T47D (cell line): ENCODE data around the gene ZNF644.

Experiments
- DNase-seq, 2 experiments: peaks; one replicate each; pipeline versions ENCODE4 v3.0.0 to v3.0.0-alpha.2; 2011 to 2012; ENCODE audit warnings: low read depth in 1 of 2, low spot score in 1 of 2
- JUND ChIP-seq: IDR thresholded peaks from 2 replicates; pipeline ENCODE4 v1.6.1; 2012; ENCODE audit warnings: low read depth
- in situ Hi-C: cut with HindIII; loops from 2 replicates; pipeline ENCODE4 v1.10.0; 2016; ENCODE audit warnings: low sequenced_read_pairs, low pct_unique_long_range_greater_than_20kb

ZNF644 gene

DNA sequence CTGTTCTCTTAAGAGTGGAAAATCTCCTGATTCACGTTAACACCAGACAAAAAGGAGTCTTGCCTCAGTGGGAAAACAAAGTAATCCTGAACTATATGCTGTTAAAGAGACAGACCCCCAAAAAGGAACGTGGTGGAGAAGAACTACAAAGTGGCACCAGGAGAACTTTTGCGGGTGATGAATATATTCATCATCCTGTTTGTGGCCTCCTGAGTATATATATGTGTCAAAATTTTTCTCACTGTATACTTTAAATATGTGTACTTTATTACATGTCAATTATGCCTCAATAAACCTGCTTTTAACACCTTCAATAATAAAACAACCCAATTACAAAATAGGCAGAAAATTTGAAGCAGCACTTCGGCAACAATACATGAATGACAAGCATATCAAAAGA, 31.1 kb downstream of the ZNF644 start:
- in situ Hi-C loops = no loop called here
- TF ChIP-seq JUND = no peak
- DNase-seq = no peak

DNA sequence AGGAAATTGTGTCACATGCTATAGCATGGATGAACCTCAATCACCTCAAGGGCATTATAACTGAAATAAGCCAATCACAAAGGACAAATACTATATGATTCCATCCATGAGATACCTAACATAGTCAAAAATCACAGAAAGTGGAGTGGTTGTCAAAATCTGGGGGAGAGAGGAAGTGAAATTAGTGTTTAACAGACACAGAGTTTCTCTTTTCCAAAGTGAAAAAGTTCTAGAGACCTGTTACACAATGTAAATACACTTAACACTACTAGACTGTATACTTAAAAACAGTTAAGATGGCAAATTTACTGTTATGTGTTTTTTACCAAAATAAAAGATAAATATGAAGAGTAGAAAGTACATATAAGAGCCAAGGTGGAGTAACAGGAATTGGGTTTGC, 31.8 kb downstream of the ZNF644 start:
- DNase-seq = no peak
- in situ Hi-C loops = no loop called here
- TF ChIP-seq JUND = no peak

DNA sequence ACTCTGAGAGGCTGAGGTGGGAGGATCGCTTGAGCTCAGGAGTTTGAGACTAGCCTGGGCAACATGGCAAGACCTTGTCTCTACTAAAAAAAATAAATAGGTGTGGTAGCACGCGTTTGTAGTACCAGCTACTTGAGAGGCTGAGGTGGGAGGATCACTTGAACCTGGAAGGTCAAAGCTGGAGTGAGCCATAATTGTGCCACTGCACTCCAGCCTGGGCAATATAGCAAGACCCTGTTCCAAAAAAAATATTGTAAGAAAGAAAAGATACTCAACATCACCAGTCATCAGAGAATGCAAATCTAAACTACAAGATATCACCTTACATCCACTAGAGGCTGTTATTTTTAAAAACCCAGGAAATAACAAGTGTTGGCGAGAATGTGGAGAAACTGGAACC, 32.5 kb downstream of the ZNF644 start:
- no peak for TF ChIP-seq JUND
- in situ Hi-C loops = no loop called here
- no peak for DNase-seq

DNA sequence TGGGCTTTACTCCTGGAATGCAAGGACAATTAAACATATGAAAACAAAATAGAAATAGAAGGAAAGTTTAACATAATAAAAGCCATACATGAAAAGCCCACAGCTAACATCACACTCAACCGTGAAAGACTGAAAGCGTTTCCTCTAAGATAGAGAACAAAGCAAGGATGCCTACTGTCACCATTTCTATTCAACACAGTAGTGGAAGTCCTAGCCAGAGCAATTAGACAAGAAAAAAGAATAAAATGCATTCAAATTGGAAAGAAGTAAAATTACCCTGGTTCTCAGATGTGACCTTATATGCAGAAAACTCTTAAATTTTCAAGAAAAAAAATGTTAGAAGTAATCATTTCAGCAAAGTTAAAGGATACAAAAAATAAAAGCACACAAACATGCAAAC, 34.0 kb downstream of the ZNF644 start:
- in situ Hi-C loops = no loop called here
- no peak for TF ChIP-seq JUND

DNA sequence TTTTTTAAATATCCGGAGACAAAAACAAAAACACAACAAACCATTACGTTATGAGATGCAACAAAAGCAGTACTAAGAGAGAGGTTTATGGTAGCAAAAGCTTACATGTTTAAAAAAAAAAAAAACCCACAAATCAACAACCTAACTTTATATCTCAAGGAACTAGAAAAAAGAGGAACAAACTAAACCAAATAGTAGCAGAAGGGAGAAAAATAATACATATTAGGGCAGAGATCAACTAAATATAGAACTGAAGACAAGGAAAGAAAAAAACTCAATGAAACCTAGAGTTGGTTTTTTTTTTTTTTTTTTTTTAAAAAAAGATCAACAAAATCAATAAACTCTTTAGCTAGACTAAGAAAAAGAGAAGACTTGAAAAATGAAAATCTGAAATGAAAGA, 34.9 kb downstream of the ZNF644 start:
- no peak for TF ChIP-seq JUND
- in situ Hi-C loops = no loop called here
- DNase-seq = no peak

More for the DNA sequence above, 34.0 kb downstream of the ZNF644 start:
- DNase-seq = no peak

DNA sequence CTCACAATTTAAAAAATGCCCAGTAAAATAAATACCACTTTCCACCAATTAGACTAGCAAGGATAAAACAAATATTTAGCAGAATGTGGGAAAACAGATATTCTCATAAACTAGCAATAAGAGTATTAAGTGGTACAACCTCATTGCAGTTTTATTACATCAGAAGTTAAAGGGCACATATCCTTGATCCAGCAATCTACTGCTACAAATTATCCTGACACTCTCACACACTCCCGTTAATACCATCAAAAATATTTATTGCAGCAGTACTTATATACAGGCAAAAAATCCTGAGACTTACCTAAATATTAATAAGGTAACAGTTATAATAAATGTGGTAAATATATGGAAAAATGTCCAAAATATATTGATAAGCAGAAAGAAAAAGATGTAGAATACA, 44.3 kb downstream of the ZNF644 start:
- no peak for TF ChIP-seq JUND
- in situ Hi-C loops = no loop called here
- no peak for DNase-seq

DNA sequence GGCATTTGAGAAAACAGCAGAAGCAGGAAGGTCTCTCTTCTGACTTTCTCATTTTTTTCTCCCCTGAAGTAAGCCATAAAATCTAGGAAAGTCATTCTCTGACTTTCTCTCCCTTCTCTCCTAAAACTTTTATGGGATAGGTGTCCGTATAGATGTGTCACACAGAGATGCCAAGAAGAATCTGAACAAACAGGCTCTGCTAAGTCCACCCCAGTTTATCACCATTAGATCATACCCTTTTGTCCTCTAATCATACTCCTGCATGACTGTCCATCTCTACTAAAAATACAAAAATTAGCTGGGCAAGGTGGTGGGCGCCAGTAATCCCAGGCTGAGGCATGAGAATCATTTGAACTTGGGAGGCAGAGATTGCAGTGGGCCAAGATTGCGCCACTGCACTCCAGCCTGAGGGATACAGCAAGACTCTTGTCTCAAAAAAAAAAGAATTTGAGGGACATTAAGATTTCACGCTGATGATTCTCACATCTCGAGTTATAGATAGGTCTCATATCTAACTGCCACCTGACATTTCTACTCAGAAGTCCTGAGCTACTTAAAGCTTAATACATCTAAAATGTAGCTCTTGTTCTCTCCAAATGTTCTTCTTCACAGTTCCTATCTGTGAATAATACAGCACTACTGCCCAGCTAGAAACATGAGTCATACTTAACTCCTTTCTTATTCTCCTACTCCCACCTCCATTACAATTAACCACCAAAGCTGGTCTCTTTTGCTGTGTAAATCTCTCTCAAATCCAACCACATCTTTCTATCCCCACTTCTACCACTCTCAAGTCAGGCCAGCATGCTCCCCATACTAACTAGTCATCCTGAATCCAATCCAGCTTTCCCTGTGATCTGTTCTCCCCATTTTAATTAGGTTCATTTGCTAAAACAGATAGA, 47.7 kb downstream of the ZNF644 start:
- TF ChIP-seq JUND = no peak
- in situ Hi-C loops = no loop called here
- no peak for DNase-seq

DNA sequence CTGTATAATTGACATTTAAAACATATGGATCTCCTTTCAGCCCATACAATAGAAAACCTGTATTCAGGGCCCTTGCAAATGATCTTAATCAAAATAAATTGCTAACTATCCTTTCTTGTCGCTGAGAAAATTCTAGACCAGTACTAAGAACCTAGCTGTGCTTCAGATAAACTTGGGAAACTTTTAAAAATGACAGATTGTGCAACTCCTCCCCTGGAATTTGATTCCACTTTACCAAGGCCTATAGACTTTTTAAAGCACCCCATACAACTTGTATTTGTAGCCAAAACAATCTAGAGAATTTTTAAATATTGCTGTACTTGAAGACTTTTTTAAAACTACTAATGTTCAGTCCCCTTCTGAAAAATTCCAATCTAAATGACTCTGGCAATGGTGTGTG, 51.6 kb downstream of the ZNF644 start:
- no peak for TF ChIP-seq JUND
- in situ Hi-C loops = no loop called here
- DNase-seq = no peak

DNA sequence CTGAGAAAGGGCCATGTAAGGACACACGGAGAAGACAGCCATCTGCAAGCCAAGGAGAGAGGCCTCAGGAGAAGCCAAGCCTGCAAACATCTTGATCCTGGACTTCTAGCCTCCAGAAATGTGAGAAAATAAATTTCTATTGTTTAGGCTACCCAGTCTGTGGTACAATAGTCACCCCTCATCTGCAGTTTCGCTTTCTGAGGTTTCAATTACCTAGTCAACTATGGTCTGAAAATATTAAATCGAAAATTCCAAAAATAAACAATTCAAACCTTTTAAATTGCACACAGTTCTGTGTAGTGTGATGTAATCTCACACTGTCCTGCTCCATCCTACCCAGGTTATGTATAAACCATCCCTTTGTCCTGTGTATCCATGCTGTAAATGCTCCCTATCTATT, 52.6 kb downstream of the ZNF644 start:
- no peak for TF ChIP-seq JUND
- in situ Hi-C loops = no loop called here
- no peak for DNase-seq

DNA sequence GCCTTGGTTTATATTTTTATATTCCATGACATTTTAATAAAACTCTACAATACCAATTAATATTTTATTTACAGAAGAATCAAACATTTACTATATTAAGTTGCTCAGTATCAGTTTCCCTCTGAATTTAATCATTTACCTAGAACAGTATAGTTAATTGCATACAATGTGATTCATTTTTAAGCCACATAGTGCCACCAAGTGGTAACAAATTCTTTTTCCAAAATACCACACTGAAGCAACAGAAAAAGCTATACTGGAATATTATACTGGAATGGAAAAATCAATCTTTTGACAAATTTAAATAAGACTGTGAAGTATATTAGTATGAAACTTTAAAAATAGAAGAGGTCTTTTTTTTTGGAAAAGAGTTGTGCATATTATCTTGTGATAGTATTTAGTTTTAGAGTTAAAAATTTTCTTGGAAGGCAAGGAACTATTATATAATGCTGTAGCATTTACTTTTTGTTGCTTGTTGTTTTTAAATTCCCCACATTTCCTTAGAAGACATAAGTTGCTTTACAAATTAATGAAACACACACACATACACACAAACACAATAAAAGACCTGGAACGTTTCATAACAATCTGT, 57.3 kb downstream of the ZNF644 start:
- in situ Hi-C loops = no loop called here
- no peak for TF ChIP-seq JUND
- DNase-seq = peak in 1 of 2 experiments; percentile 17

DNA sequence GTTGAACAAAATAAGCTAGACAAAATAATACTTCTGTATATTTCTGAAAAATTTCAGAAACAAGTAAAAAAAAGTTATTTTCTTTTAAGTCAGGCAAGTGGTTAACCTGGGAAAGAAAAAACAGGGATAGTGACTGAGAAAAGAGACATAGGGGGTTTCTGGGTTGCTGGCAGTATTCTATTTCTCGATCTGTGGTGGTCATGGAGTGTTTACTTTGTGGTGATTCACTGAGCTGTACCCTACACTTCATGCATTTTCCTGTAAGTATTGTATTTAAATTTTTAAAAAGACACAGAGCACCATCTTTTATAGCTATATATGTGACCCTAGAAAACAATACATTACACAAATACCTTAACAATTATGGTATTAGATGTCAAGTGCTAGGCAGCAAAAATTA, 58.2 kb downstream of the ZNF644 start:
- no peak for TF ChIP-seq JUND
- DNase-seq = no peak
- in situ Hi-C loops = no loop called here

DNA sequence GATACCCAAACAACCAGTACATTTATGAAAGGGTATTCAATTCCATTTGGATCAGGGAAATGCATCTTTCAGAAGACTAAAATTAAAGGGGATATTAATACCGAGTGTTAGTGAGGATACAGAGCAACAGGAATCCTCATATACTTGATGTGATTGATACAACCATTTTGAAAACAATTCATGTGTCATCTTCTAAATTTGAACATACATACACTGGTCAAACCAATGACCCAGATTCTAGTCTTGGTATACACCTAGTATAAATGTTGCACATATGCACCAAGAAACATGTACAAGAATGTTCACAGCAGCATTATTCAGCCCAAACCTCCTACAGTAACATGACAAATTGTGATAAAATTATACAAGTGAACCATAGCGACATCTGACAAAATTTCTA, 58.6 kb downstream of the ZNF644 start:
- no peak for TF ChIP-seq JUND
- in situ Hi-C loops = no loop called here
- no peak for DNase-seq

DNA sequence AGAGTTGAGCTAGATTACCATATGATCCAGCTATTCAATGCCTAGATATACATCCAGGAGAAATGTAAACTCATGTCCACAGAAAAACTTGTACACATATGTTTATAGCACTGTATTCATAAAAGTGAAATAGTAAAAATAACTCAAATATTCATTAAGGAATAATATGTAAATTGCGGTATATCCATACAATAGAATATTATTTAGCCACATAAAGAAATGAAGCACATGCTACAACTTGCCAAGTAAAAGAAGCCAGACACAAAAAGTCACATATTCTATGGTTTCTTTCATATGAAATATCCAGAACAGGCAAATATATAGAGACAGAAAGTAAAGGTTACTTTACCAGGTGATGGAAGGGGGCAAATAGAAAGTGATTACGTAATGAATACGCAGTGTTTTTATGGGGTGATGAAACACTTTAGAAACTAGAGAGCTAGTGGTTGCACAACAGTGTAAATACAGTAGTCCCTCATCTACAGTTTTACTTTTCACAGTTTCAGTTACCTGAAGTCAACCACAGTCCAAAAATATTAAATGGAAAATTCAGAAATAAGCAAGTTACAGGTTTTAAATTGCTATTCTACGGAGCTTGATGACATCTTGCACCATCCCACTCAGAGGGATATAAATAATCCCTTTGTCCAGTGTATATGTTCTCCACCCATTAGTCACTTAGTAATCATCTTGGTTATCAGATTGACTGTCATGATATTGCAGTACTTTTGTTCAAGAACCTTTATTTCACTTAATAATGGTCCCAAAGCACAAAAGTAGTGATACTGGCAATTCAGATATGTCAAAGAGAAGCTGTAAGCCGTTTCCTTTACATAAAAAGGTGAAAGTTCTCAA, 62.3 kb downstream of the ZNF644 start:
- no peak for TF ChIP-seq JUND
- DNase-seq = peak in 1 of 2 experiments; percentile 7
- in situ Hi-C loops = no loop called here
